Panc1 (cell line): ENCODE measurements around the gene EGFR. TPM values are rescaled to one million over a fixed set of nuclear protein-coding genes. Genes with fewer than 3 reads are reported as not detected.
A peak's percentile ranks its signal among the peaks of the same experiment; 100 is the strongest.

ENCODE experiments used
- ATAC-seq: fragments of 200-7000 bp; cut with Tn5 transposase; 2 replicates; pipeline ENCODE4 v1.9.1; 2020; ENCODE audit warnings: mild to moderate bottlenecking, moderate library complexity
- BruUV-seq: library from RNA; stranded (reverse); fragments of 400-500 nt; replicated peaks from 2 replicates; lab custom pipeline; 2021; lab: Mats Ljungman, UMichigan
- CTCF ChIA-PET: fragments of 300-600 bp; sonication (Branson Sonifier 250); formaldehyde crosslinking; loops from one replicate; lab custom pipeline; 2022; ENCODE audit warnings: antibody characterized with exemption; lab: Charles Lee
- POLR2A ChIA-PET: fragments of 300-600 bp; sonication (Branson Sonifier 250); formaldehyde crosslinking; loops from one replicate; lab custom pipeline; 2022; ENCODE audit warnings: antibody characterized with exemption; lab: Charles Lee
- DNase-seq: peaks from one replicate; pipeline ENCODE4 v3.0.0-alpha.2; 2010; ENCODE audit warnings: low read depth, low spot score
- H3K27ac ChIP-seq: 2 replicates; pipeline ENCODE4 v1.5.1; 2011; ENCODE audit warnings: mild to moderate bottlenecking, low read length, inconsistent platforms
- H3K27me3 ChIP-seq: fragments of 200-500 bp; sonication (Bioruptor generic); 2 replicates; pipeline ENCODE4 v1.6.0; 2014; ENCODE audit warnings: low read length, inconsistent platforms; ENCODE audit not compliant: control insufficient read depth, insufficient read depth
- H3K36me3 ChIP-seq: fragments of 200-500 bp; sonication (Bioruptor generic); 2 replicates; pipeline ENCODE4 v1.5.1; 2014; ENCODE audit warnings: inconsistent platforms, mild to moderate bottlenecking, low read length, moderate library complexity; ENCODE audit not compliant: control insufficient read depth, insufficient read depth
- H3K4me1 ChIP-seq: 2 replicates; pipeline ENCODE4 v1.5.1; 2011; ENCODE audit warnings: inconsistent platforms, mild to moderate bottlenecking, low read length, moderate library complexity; ENCODE audit not compliant: control insufficient read depth, insufficient read depth
- H3K4me3 ChIP-seq, 2 experiments: 2 replicates each; pipeline ENCODE4 v1.5.1; 2011 to 2012; ENCODE audit warnings: low read depth in 2 of 2, low read length in 2 of 2, mild to moderate bottlenecking in 2 of 2, inconsistent platforms in 1 of 2, moderate library complexity in 1 of 2
- H3K9me3 ChIP-seq: fragments of 200-500 bp; sonication (Bioruptor generic); 2 replicates; pipeline ENCODE4 v1.5.1; 2014; ENCODE audit warnings: low read depth, mild to moderate bottlenecking, inconsistent platforms, low read length, moderate library complexity; ENCODE audit not compliant: control insufficient read depth, insufficient read depth
- POLR2AphosphoS5 ChIP-seq: IDR thresholded peaks from 2 replicates; pipeline ENCODE4 v1.6.1; 2012; ENCODE audit warnings: mild to moderate bottlenecking, low read depth, low read length, moderate library complexity
- REST ChIP-seq, 2 experiments: IDR thresholded peaks; 2 replicates each; pipeline ENCODE4 v1.6.1; 2011 to 2012; ENCODE audit warnings: low read depth in 2 of 2, control low read depth in 1 of 2, low read length in 1 of 2, mild to moderate bottlenecking in 1 of 2, moderate library complexity in 1 of 2; ENCODE audit not compliant: insufficient read depth in 1 of 2
- SIN3A ChIP-seq: IDR thresholded peaks from 2 replicates; pipeline ENCODE4 v1.6.1; 2012; ENCODE audit warnings: low read depth, mild to moderate bottlenecking, low read length, moderate library complexity, borderline replicate concordance; ENCODE audit not compliant: insufficient read depth
- TCF7L2 ChIP-seq: IDR thresholded peaks from 2 replicates; pipeline ENCODE4 v1.6.1; 2011; ENCODE audit warnings: mild to moderate bottlenecking, low read depth, low read length, inconsistent platforms
- in situ Hi-C: cut with HindIII; loops from 2 replicates; pipeline ENCODE4 v1.10.0; 2016; ENCODE audit warnings: low sequenced_read_pairs, low pct_unique_long_range_greater_than_20kb
- intact Hi-C: fragments of 100-400 bp; cut with micrococcal nuclease; formaldehyde crosslinking; loops from one replicate; pipeline ENCODE4 v1.10.0; 2022; ENCODE audit not compliant: unreplicated experiment
- total RNA-seq: library from RNA; stranded (reverse); gene quantifications from one replicate; pipeline ENCODE4 v1.2.1, GENCODE V29; 2021; ENCODE audit not compliant: unreplicated experiment
- TF ChIP-seq, protein P1 (sequence below): fragments of 450-650 bp; IDR thresholded peaks from 2 replicates; pipeline ENCODE4 v1.5.1; 2017; ENCODE audit warnings: mild to moderate bottlenecking

The EGFR gene
- total RNA-seq, 1 experiment from 2014 or later = 156 TPM

- ATAC-seq (no peak), DNase-seq (no peak)
- Histone ChIP-seq H3K27ac (no peak overlapping the region), H3K27me3 (no peaks in the 10 kb centered on the region), H3K36me3 (peaks cover 33% of the 10 kb centered on the region), H3K4me3 (no peak overlapping the region), H3K4me1 (0 out of 2 replicates have a peak, but pooled peaks cover 5% of the 10 kb centered on the region), H3K9me3 (no peaks in the 10 kb centered on the region)
- in situ Hi-C loops = no loop called here
- TF ChIP-seq POLR2AphosphoS5 (no peak), TCF7L2 (no peak), SIN3A (no peak), REST (IDR thresholded peaks at IDR 0.05; ENCODE audit: insufficient read depth in 1 of 2, low read depth in 2 of 2, low read length in 1 of 2) (no peak)
- TF ChIP-seq, protein P1, sequence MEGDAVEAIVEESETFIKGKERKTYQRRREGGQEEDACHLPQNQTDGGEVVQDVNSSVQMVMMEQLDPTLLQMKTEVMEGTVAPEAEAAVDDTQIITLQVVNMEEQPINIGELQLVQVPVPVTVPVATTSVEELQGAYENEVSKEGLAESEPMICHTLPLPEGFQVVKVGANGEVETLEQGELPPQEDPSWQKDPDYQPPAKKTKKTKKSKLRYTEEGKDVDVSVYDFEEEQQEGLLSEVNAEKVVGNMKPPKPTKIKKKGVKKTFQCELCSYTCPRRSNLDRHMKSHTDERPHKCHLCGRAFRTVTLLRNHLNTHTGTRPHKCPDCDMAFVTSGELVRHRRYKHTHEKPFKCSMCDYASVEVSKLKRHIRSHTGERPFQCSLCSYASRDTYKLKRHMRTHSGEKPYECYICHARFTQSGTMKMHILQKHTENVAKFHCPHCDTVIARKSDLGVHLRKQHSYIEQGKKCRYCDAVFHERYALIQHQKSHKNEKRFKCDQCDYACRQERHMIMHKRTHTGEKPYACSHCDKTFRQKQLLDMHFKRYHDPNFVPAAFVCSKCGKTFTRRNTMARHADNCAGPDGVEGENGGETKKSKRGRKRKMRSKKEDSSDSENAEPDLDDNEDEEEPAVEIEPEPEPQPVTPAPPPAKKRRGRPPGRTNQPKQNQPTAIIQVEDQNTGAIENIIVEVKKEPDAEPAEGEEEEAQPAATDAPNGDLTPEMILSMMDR = no peak
- ChIA-PET CTCF (no interaction called here), POLR2A (no interaction called here)
- TSS peak; percentile 5 for BruUV-seq
- intact Hi-C loops = no loop called here
Measured at GRCh38 chr7:55178292-55178862, 159.6 kb downstream of the EGFR start.

DNA sequence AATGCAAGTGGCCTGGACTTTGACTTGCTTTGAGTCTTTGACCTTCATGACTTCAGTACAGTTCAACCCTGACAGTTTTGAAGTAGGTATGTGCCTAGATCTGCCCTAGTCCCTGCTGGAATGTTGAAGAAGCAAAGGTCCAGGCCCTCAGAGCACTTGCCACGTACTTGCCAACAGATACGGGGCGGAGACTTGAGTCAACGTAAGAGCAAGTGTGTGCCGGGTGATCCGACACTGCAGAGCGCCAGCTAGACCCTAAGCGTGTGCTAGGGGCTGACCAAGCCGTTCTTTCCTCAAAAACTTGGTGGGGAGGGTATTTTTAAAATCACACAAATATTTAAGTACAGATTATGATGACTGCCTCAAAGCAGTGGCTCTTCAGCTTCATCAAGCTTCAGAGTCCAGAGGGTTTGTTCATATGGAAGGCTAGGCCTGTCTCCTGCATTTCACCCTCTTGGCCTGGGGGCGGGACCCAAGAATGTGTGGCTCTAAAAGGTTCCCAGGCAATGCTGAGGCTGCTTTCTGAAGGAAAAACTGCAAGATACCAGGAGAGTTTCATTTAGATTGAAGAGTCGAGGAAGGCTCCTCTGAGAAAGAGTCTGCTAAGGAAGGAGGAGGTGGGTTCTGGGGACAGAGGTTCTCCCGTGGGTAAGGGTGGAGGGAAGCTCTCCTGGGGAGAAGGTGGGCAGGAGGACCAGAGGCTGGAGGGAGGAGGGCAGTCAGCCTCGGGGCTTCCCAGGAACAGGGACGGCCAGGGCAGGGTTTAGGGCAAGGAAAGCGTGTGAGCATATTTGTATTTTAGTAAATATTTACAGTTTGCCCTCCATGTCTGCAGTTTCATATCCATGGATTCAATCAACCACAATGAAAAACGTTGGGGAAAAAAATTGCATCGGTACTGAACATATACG is 160.3 kb downstream of the EGFR start:
- Histone ChIP-seq H3K9me3 (no peaks in the 10 kb centered on the region), H3K36me3 (peaks cover 27% of the 10 kb centered on the region), H3K4me1 (0 out of 2 replicates have a peak, but pooled peaks cover 5% of the 10 kb centered on the region), H3K4me3 (no peak overlapping the region), H3K27me3 (no peaks in the 10 kb centered on the region), H3K27ac (no peak overlapping the region)
- CTCF ChIA-PET = no interaction called here
- POLR2A ChIA-PET = no interaction called here
- intact Hi-C loops = no loop called here
- ATAC-seq (no peak), DNase-seq (no peak)
- BruUV-seq = no TSS peak
- in situ Hi-C loops = no loop called here
- TF ChIP-seq POLR2AphosphoS5 (no peak), TCF7L2 (no peak), SIN3A (no peak), REST (IDR thresholded peaks at IDR 0.05; ENCODE audit: insufficient read depth in 1 of 2, low read depth in 2 of 2, low read length in 1 of 2) (no peak)
- TF ChIP-seq, protein P1 = no peak
